GM04503 (cell line): ENCODE results near the gene MAPK14.

Source experiments
- DNase-seq: peaks from one replicate; pipeline ENCODE4 v3.0.0-alpha.2; 2012; ENCODE audit warnings: low read depth

Gene MAPK14

GRCh38 chr6:36138667-36139066 lies 111.1 kb downstream of the MAPK14 start:
- no peak for DNase-seq

GRCh38 chr6:36139431-36139830 lies 111.8 kb downstream of the MAPK14 start:
- DNase-seq, result no peak

- DNase-seq, result no peak
Observed at GRCh38 chr6:36139991-36140710, 112.5 kb downstream of the MAPK14 start.

- no peak for DNase-seq
Observed at GRCh38 chr6:36141091-36141490, 113.5 kb downstream of the MAPK14 start.

GRCh38 chr6:36141961-36142360 lies 114.4 kb downstream of the MAPK14 start:
- DNase-seq, result no peak

- no peak for DNase-seq
Observed at GRCh38 chr6:36142971-36143838, 115.6 kb downstream of the MAPK14 start.

GRCh38 chr6:36145495-36145894 lies 117.9 kb downstream of the MAPK14 start:
- no peak for DNase-seq

GRCh38 chr6:36147294-36147693 lies 119.7 kb downstream of the MAPK14 start:
- no peak for DNase-seq

GRCh38 chr6:36149476-36149875 lies 121.9 kb downstream of the MAPK14 start:
- no peak for DNase-seq

- no peak for DNase-seq
Observed at GRCh38 chr6:36150283-36150682, 122.7 kb downstream of the MAPK14 start.

GRCh38 chr6:36154286-36154685 lies 126.7 kb downstream of the MAPK14 start:
- no peak for DNase-seq

GRCh38 chr6:36155662-36156061 lies 128.1 kb downstream of the MAPK14 start:
- DNase-seq, result no peak

- peak; percentile 13 for DNase-seq
Observed at GRCh38 chr6:36160147-36160760, 132.6 kb downstream of the MAPK14 start.
